Stimulated activated CD8-positive, alpha-beta memory T cell treated with anti-CD3 and anti-CD28 coated beads, Interleukin-4, amount 100 ng/mL, for 1 hour (primary cell): ENCODE data around the gene QSOX2.

Source experiments
- DNase-seq, 2 donors: peaks; one replicate each; pipeline ENCODE4 v3.0.0-alpha.2; 2020; ENCODE audit warnings: low read depth in 2 of 2, low spot score in 1 of 2

Gene QSOX2

DNA sequence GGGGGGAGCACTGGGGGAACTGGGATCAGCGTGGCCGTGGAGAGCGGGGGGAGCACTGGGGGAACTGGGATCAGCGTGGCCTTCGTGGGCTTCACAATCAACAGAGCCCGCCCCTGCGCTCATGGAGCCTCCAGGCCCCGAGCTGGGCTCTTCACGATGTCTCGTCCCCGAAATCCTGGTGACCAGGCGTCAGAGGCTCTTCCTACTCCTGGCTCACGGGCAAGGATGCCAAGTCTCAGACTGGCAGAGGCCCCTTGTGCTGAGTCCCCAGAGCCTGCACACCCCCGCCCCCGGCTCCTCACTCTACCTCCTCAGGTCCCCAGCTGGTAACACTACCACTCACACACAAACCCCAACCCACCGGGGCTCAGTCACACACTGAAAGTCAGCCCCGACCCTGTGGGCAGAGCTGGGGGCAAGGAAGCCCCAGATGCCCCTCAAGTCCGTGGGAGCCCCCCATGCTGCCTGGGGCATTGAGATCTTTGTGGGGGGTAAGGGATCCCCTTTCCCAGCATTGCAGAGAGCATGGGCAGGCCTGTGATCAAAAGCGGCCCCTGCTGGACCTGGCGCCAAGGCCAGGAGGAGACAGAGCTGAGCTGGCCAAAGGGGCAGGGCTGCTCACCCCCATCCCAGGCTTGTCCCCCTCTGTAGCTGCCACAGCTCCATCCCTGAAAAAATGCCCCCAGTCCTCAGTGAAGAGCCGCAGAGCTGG lies 67.4 kb downstream of the QSOX2 start:
- DNase-seq, result no peak

DNA sequence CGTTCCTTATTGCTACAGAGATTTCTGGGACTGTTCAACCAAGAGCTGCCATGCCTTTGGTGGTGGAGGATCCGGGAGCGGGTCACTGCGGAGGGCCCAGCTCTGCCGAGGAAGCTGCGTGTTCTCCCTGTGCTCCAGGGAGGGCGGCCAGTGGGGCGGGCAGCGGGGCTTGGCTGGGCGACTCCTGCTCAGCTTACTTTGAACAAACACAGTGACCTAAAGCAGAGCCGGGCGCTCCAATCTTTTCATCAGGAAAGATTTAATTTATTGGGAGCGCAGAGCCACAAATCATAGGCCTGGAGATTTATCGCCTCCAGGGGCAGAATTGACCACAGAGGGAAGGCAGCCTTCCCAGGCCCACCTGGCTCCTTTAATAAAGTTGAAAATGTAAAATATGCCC lies 68.4 kb downstream of the QSOX2 start:
- DNase-seq, result no peak

DNA sequence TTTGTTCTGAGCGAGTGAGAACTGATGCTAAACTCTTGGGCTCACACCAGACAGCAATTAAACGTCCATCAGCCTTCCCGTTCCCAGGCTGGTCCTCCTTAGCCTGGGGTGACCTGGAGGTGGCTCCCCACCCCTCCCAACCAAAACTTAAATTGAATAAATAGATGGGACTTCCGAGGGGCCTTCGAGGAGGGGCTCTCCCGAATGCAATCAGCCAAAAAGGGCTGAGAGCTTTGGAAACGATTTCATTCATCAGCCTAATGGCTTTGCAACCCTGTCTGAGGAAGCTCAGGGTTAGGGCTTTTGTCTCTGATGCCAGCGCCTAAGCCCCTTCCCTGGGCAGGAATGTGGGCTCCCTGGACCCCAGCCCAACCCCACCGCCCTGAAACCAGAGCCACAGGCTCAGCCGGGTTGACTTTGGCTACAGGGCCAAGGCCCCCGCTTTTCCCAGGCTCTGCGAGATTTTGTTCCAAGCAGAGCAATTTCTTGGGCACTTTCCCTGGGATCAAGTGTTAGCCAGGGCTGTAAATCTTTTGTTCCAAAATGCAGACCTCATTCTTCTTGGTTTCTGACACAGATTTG lies 69.9 kb downstream of the QSOX2 start:
- no peak for DNase-seq

DNA sequence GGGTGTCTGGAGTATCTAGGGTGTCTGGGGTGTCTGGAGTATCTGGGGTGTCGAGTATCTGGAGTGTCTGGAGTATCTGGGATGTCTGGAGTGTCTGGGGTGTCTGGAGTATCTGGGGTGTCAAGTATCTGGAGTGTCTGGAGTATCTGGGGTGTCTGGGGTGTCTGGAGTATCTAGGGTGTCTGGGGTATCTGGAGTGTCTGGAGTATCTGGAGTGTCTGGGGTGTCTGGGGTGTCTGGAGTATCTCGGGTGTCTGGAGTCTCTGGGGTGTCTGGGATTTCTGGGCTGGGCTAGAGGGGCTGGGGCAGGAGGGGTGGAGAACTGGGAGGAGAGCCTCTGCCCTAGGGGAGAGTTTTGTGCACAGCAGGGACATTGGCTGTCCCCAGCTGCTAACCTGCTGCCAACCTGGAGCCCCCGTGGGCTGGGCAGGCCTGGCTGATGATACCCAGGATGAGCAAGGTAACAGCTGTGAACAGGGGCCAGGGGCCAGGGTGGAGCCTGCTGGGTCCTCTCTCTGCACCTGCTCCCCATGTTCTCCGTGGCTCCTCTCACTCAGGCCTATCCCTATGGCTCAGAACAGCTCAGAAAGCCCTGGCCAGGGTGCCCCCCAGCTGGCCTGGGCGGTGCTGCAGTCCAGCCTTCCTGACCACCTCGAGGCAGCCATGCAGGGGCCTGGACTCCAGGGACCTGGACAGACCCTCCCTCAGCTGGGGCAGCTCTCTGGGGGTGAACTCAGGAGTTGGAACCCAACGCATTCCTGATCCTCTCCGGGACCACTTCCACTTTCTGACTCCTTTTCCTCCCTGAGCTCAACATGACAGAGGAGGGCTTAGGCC lies 70.6 kb downstream of the QSOX2 start:
- DNase-seq, result no peak

DNA sequence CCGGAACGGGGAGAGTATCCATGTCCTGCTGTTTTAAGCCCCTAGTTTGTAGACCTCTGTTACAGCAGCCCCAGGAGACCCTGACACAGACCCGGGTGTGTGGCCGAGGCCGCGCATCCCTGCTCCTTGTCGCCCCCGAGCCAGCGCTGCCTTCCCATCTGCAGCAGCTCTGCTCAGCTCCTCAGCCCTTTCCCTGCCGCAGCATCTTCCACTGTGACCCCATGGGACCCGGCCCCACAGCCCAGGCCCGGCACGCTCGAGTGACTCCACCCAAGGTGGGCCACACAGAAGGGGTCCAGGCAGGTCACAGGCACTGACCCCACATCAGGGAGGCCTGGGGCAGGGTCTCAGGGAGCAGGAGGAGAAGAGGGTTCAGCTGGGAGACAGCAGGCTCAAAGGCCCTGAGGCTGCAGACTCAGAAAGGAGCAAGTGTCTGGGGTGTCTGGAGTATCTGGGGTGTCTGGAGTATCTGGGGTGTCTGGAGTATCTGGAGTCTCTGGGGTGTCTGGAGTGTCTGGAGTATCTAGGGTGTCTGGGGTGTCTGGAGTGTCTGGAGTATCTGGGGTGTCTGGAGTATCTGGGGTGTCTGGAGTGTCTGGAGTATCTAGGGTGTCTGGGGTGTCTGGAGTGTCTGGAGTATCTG lies 71.8 kb downstream of the QSOX2 start:
- DNase-seq, result no peak

DNA sequence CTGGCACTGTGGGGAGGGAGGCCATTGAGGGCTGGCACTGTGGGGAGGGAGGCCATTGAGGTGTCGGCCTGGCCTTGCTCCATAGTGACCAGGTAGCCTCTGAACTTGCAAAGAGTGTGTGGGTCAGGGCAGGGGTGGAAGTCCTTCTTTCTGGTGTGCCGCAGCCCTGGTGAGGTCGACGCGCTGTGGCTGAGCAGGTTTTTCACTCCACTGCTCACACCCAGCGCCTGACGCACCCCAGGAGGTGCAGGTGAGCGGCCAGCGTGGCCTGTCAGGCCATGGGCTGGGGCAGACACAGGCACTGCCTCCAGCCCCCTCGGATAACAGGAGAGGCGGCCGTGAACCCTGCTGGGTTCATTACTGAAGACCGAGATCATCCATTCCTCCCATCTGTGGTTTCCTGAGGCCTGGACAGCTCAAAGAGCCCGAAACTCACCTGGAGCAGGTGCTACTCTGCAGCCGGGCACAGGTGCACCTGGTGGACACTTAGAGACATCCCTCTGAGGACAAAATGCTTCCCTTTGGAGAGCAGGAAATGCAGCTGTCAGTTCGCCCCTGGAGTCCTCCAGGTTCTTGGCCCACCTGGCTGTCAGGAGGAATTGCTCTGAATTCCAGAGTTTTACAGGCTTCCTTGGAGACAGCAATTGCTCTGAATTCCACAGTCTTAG lies 73.1 kb downstream of the QSOX2 start:
- no peak for DNase-seq

DNA sequence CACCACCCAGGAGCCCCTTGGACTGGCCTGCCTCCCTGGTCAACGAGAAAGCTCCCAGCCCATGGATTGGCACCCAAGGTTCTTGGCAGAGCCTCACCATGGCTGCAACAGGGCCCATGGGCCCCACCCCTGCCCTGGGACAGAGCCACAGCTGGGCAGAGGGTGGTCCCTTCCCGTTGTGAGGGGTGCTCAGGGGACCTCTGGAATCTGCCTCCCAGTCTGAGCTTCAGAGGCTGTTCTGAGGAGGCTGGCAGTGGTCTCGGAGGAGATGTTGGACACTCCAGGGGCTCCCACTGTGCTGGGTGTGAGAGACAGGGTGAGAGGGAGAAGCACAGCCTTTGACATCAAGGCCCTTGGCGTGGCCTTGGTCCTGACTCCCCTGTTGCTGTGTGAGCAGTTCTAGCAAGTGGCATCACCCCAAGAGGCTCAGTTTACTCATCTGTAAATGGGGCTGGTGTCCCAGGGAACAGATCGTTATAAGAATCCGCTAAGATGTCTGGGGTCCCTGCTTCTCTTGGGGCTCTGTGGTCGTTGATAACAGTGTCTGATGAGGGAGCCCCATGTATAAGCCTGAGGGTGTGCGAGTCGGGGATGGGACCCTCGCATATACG lies 73.7 kb downstream of the QSOX2 start:
- no peak for DNase-seq

DNA sequence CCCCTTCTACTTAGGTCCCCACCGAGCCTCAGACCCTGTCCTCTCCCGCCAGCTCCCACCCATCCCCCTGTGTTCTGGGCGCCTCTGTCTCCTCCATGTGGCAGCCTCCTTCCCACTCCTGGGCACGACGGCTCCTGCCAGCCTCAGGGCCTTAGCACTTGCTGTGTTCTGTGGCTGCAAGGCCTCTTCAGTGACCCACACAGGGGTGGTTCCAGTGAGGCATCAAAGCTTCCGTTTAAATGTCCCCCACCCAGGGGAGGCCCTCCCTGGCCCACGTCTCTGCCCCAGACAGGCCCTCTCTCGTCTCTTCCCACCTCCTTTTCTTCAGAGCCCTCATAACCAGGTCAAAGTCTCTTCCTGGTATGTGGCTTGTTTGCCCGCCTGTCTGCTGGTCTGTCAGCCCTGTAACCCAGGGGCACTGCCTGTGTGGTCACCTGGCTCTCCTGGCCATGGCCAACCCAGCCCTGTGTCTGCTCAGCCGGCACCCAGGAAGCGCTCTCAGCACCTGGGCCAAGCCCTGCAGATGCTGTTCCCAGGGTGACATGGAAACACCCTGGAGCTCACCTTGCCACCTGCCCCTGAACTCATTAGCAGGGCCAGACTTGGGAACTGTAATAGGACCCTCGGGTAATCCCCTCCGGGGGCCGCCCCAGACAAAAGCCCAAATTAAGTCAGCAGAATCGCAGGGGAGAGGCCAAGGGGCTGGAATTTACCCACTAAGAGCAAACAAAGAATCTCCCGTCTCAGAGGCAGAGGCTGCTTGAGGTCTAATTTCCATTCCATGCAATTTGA lies 74.4 kb downstream of the QSOX2 start:
- DNase-seq, result no peak

GRCh38 chr9:136170006-136170901 lies 75.4 kb downstream of the QSOX2 start:
- no peak for DNase-seq

DNA sequence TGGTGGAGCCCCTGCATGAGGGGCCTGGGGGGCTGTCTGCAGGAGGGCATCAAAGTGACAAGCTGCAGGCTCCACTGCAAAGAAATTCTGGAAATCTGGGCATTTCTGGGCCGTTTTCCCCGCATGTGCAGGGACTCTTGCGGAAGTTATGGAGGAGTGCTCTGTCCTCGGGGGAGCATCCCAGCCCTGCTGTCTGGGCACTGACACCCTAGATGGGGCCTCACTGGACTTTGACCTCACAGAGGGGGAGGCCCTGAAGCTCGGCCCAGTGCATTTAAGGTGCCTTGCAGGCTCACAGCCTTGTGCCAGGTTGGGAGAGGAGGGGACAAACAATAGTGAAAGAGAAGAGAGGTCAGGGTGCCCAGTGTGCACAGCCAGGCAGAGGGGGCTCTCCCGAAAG lies 76.1 kb downstream of the QSOX2 start:
- no peak for DNase-seq

DNA sequence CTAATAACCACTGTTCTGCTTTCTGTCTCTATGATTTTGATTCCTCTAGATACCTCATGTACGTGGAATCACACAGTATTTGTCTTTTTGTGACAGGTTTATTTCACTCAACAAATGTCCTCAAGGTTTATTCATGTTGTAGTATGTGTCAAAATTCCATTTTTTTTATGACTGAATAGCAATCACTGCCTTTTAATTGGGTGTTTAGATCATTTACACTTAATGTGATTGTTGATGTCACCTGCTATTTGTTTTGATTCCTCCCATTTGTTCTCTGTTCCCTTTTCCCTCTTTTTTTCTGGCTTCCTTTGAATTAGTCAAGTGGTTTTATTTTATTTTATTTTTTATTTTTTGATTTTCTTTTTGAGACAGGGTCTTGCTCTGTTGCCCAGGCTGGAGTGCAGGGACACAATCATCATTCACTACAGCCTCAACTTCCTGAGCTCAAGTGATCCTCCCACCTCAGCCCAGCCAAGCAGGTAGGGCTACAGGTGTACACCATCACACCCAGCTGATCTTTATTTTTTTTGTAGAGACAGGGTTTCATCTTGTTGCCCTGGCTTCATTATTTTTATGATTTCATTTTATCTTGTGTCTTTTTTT lies 82.3 kb downstream of the QSOX2 start:
- no peak for DNase-seq

DNA sequence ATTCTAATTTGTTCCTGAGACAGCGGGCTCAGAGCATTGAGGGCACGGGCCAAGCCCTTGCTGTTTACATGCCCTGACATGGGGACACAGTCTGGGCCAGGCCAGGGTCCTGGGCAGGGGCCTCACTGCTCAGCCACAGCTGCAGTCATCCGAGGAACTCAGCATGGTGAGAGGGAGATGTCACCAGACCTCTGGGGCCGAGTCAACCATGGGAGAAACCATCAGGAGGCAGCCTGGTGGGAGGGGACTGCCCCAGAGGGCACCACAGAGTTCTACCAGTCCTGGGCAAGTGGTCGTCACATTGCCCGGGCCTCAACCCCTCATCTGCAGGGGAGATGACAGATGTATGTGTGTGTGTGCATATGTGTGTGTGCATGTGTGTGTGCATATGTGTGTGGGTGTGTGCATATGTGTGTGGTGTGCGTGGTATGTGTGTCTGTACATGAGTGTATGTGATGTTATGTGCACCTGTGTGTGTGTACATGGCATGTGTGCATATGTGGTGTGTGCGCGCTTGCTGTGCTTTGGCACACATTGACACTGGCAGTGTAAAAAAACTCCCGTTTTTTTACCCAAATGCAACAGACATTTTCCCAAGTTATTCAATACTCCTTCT lies 84.5 kb downstream of the QSOX2 start:
- DNase-seq, result no peak

GRCh38 chr9:136160381-136160841 lies 85.2 kb downstream of the QSOX2 start:
- DNase-seq, result no peak

DNA sequence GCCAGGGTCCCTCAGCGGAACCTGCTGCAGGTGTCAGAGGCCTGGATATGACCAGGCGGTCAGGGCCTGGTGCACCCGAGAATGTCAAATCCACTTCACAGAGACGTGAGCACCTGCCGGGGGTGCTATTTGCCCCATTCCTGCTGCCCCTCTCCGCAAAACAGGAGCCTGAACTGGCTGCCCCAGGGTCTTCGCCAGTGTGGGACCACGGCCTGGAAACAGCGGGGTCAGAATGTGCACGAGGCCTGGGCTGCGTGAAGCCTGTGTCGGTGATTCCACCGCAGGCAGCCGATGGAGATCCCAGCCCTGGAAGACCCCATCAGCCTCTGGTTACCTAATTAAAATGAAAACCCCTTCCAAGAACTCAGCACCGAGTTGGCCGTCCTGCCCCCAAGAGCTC lies 85.8 kb downstream of the QSOX2 start:
- no peak for DNase-seq

DNA sequence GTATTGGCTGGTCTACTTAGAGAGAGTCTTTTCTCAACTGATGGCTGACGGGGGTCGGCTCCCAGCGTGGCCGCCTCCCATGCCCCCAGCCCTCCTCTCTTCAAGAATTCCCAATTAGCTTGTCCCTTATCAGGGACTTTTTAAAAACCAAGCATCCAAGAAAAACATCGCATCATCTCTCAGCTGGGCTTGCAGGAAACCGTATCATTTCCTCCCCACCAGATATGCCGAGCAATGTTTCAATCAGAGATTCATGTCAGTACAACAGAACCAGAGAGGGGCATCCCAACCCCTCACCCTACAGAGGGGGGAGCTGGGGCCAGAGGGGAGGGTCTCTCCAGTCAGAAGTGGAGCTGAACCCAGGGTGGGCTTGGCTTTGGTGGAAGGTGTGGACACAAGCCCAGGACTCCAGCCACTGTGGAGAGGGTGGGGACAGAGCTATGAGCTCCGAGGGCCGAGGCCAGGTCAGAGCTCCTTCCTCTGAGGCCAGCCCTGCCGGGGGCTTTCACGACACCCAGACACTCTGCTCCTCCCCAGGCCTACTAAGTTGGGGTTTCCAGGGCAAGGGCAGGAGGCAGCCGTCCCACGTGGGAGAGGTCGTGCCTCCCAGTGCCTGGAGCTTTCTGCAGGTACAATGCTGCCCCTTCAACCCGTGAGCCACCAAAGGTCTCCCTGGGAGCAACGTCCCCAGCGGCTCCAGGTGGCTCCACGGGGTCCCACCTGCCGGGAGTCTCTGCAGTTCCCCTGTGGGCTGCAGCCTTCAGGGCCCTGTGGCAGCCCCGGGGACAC lies 87.9 kb downstream of the QSOX2 start:
- no peak for DNase-seq
